Ishikawa (cell line): ENCODE results near the gene MEIS3.

ENCODE experiments used
- CEBPB ChIP-seq: IDR thresholded peaks from 2 replicates; pipeline ENCODE4 v1.6.1; 2012
- EP300 ChIP-seq: IDR thresholded peaks from 2 replicates; pipeline ENCODE4 v1.6.1; 2012; ENCODE audit warnings: borderline replicate concordance
- MAX ChIP-seq: IDR thresholded peaks from 2 replicates; pipeline ENCODE4 v1.6.1; 2012
- RAD21 ChIP-seq: IDR thresholded peaks from 2 replicates; pipeline ENCODE4 v1.6.1; 2012; ENCODE audit warnings: low read depth
- TAF1 ChIP-seq: IDR thresholded peaks from 2 replicates; pipeline ENCODE4 v1.6.1; 2012; ENCODE audit warnings: low read depth, mild to moderate bottlenecking
- ZBTB7A ChIP-seq: IDR thresholded peaks from 2 replicates; pipeline ENCODE4 v1.6.1; 2012; ENCODE audit warnings: low read depth

GRCh38 chr19:47428177-47428894, 9.0 kb upstream of the MEIS3 start:
- TF ChIP-seq TAF1 (no peak), EP300 (no peak), RAD21 (no peak), MAX (peak; percentile 30; the same call in 1 of the 2 replicates), ZBTB7A (no peak), CEBPB (no peak)
